Liver (tissue), 9 donors: Measurements from ENCODE around the gene COL7A1. TPM values are rescaled to one million over a fixed set of nuclear protein-coding genes. Genes with fewer than 3 reads are reported as not detected.

ENCODE experiments used
- DNase-seq: peaks from one replicate; pipeline ENCODE4 v3.0.0-alpha.2; 2017; ENCODE audit warnings: low spot score
- H3K27ac ChIP-seq, 2 donors: one replicate each; pipeline ENCODE4 v1.7.0; 2013; ENCODE audit warnings: inconsistent platforms in 2 of 2, low read length in 2 of 2, control low read depth in 1 of 2, low read depth in 1 of 2, mild to moderate bottlenecking in 1 of 2
- H3K27me3 ChIP-seq, 4 donors: one replicate each; pipeline versions ENCODE4 v1.6.1 to v1.7.0; 2013; ENCODE audit warnings: low read length in 3 of 4, inconsistent platforms in 1 of 4, mild to moderate bottlenecking in 1 of 4, moderate library complexity in 1 of 4; ENCODE audit not compliant: control insufficient read depth in 4 of 4, insufficient read depth in 4 of 4
- H3K36me3 ChIP-seq, 4 donors: one replicate each; pipeline versions ENCODE4 v1.6.1 to v1.7.0; 2013; ENCODE audit warnings: low read length in 3 of 4, mild to moderate bottlenecking in 3 of 4, low read depth in 1 of 4, moderate library complexity in 1 of 4; ENCODE audit not compliant: control insufficient read depth in 4 of 4, insufficient read depth in 3 of 4
- H3K4me1 ChIP-seq, 4 donors: one replicate each; pipeline versions ENCODE4 v1.6.1 to v1.7.0; 2013; ENCODE audit warnings: low read length in 3 of 4, mild to moderate bottlenecking in 3 of 4, moderate library complexity in 1 of 4; ENCODE audit not compliant: control insufficient read depth in 4 of 4, insufficient read depth in 4 of 4
- H3K4me3 ChIP-seq, 3 donors: one replicate each; pipeline versions ENCODE4 v1.6.1 to v1.7.0; 2013; ENCODE audit warnings: low read length in 3 of 3, control low read depth in 1 of 3, low read depth in 1 of 3, mild to moderate bottlenecking in 1 of 3
- H3K9ac ChIP-seq, 2 donors: one replicate each; pipeline ENCODE4 v1.7.0; 2013; ENCODE audit warnings: low read length in 2 of 2, mild to moderate bottlenecking in 2 of 2, moderate library complexity in 2 of 2, control low read depth in 1 of 2, low read depth in 1 of 2
- H3K9me3 ChIP-seq, 4 donors: one replicate each; pipeline versions ENCODE4 v1.6.1 to v1.7.0; 2013; ENCODE audit warnings: low read length in 3 of 4; ENCODE audit not compliant: control insufficient read depth in 4 of 4
- CTCF ChIP-seq: fragments of 150-350 bp; IDR thresholded peaks from 2 replicates; pipeline ENCODE4 v1.5.1; 2017; ENCODE audit warnings: improper control_type of control experiment, low read depth, low read length; ENCODE audit not compliant: missing input control
- FOXA1 ChIP-seq: IDR thresholded peaks from 2 replicates; pipeline ENCODE4 v1.6.1; 2016; ENCODE audit warnings: antibody characterized with exemption
- GABPA ChIP-seq, 2 donors: IDR thresholded peaks in 1 of 2; conservative IDR thresholded peaks in 1 of 2; 2 replicates each; pipeline ENCODE4 v1.6.1; 2016; ENCODE audit warnings: antibody characterized with exemption in 2 of 2, mild to moderate bottlenecking in 1 of 2, moderate library complexity in 1 of 2
- HNF4A ChIP-seq, 2 donors: conservative IDR thresholded peaks; 2 replicates each; pipeline ENCODE4 v1.6.1; 2016; ENCODE audit warnings: antibody characterized with exemption in 2 of 2, mild to moderate bottlenecking in 2 of 2
- HNF4G ChIP-seq: IDR thresholded peaks from 2 replicates; pipeline ENCODE4 v1.6.1; 2016; ENCODE audit warnings: antibody characterized with exemption
- JUND ChIP-seq, 2 donors: IDR thresholded peaks; 2 replicates each; pipeline ENCODE4 v1.6.1; 2016; ENCODE audit warnings: antibody characterized with exemption in 2 of 2
- MAX ChIP-seq: IDR thresholded peaks from 2 replicates; pipeline ENCODE4 v1.6.1; 2016; ENCODE audit warnings: antibody characterized with exemption
- NR2F2 ChIP-seq: IDR thresholded peaks from 2 replicates; pipeline ENCODE4 v1.6.1; 2016; ENCODE audit warnings: antibody characterized with exemption
- RAD21 ChIP-seq, 2 donors: IDR thresholded peaks; 2 replicates each; pipeline ENCODE4 v1.6.1; 2016; ENCODE audit warnings: antibody characterized with exemption in 2 of 2, mild to moderate bottlenecking in 2 of 2
- RXRA ChIP-seq, 2 donors: IDR thresholded peaks; 2 replicates each; pipeline ENCODE4 v1.6.1; 2017 to 2018; ENCODE audit warnings: antibody characterized with exemption in 2 of 2, mild to moderate bottlenecking in 1 of 2
- SP1 ChIP-seq: IDR thresholded peaks from 2 replicates; pipeline ENCODE4 v1.6.1; 2018; ENCODE audit warnings: antibody characterized with exemption, mild to moderate bottlenecking
- YY1 ChIP-seq: IDR thresholded peaks from 2 replicates; pipeline ENCODE4 v1.6.1; 2016; ENCODE audit warnings: antibody characterized with exemption, mild to moderate bottlenecking
- WGBS: extraction: QIAGEN DNeasy Blood & Tissue Kit; methylation state at CpG from one replicate; pipeline ENCODE4 v1.1.7; 2013; 5-methylcytosine and 5-hydroxymethylcytosine counted together
- polyA plus RNA-seq, 2 donors: library from polyadenylated mRNA; stranded (reverse) in 1 of 2; unstranded in 1 of 2; fragments of 200-250 nt in 1 of 2; fragments of >200 nt in 1 of 2; fragmentation: Nextera tagmentation in 1 of 2; extraction: Ambion mirVana in 1 of 2; gene quantifications; one replicate each; pipeline versions ENCODE4 v1.2.1 to v1.2.3, GENCODE V29; 2013 to 2015
- total RNA-seq, 2 donors: library from RNA; depleted of rRNA; stranded (reverse); fragments of >200 nt; gene quantifications; one replicate each; pipeline ENCODE4 v1.2.3, GENCODE V29; 2014
- TF ChIP-seq, protein P1 (sequence below): IDR thresholded peaks from 2 replicates; pipeline ENCODE4 v1.6.1; 2016; ENCODE audit warnings: antibody characterized with exemption
- donor health status: healthy.
- donor health status: healthy.
- donor health status: healthy.
- donor health status: healthy.
- donor health status: healthy.

COL7A1 gene
- total and polyA plus RNA-seq, 4 donors, result 0.24 to 0.84 (median 0.40) TPM

DNA sequence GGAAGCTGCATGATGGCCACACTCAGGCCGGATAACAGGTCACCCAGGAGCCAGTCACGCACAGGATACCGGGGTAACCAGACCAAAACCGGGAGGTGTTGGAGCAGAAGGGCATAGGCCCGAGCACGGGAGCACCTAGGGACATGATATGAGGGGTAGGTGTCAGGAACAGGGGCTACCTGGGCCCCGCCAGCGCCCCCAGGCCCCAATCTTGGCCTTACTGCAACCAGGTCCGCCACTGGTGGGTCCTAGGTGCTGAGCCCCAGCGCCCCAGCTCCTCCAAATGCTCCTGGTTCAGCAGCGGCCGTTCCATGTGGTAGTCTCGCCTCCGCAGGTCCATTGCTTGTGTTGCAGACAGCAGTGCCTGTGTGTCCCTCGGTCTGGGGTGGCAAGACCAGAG, 38.1 kb upstream of the COL7A1 start:
- Histone ChIP-seq H3K9me3 (no peaks in the 10 kb centered on the region), H3K36me3 (peaks cover 0 to 20% (median 4%) of the 10 kb centered on the region in 4 donors), H3K27me3 (no peaks in the 10 kb centered on the region), H3K4me3 (no peak overlapping the region), H3K9ac (no peak overlapping the region), H3K27ac (no peak overlapping the region), H3K4me1 (peaks cover 5 to 28% (median 16%) of the 10 kb centered on the region in 4 donors)
- DNase-seq, result no peak
- TF ChIP-seq RAD21 (IDR thresholded peaks at IDR 0.05), result no peak
- no peak for TF ChIP-seq NR2F2
- no peak for TF ChIP-seq JUND (IDR thresholded peaks at IDR 0.05)
- TF ChIP-seq HNF4A (conservative IDR thresholded peaks at IDR 0.05), result no peak
- TF ChIP-seq, protein P1, sequence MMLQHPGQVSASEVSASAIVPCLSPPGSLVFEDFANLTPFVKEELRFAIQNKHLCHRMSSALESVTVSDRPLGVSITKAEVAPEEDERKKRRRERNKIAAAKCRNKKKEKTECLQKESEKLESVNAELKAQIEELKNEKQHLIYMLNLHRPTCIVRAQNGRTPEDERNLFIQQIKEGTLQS, result no peak
- TF ChIP-seq FOXA1, result no peak
- WGBS, result 96% methylated on average over 15 of the region's 15 CpGs

GRCh38 chr3:48631516-48632448, 36.7 kb upstream of the COL7A1 start:
- 95% methylated on average over 22 of the region's 22 CpGs for WGBS
- Histone ChIP-seq H3K27ac (no peak overlapping the region), H3K4me3 (no peak overlapping the region), H3K36me3 (peaks cover 3 to 33% (median 8%) of the 10 kb centered on the region in 4 donors), H3K9me3 (no peaks in the 10 kb centered on the region), H3K9ac (no peak overlapping the region), H3K4me1 (peaks cover 5 to 28% (median 16%) of the 10 kb centered on the region in 4 donors), H3K27me3 (no peaks in the 10 kb centered on the region)
- TF ChIP-seq CTCF, result no peak
- TF ChIP-seq SP1, result no peak
- TF ChIP-seq MAX, result no peak
- DNase-seq, result no peak

DNA sequence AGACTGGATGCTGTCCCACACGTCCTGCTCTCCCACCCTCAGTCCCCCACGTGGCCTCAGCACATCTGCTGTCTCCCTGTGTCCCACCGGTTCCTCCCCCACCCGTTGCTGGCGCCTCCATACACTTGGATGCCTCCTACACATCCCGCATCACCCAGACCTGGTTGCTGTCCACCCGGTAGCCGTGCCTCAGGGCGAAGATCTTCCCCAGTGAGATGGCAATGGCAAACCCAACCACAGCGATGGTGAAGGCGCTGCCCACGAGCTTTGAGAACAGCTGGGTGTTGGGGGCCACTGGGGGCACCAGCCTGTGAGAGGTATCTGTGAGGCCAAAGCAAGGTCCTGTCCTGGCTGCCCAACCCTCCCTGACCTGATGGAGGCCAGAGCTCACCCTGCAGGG, 35.7 kb upstream of the COL7A1 start:
- 95% methylated on average over 12 of the region's 12 CpGs for WGBS
- Histone ChIP-seq H3K4me1 (peaks cover 5 to 21% (median 13%) of the 10 kb centered on the region in 4 donors), H3K4me3 (no peak overlapping the region), H3K9me3 (no peaks in the 10 kb centered on the region), H3K36me3 (peaks cover 4 to 42% (median 10%) of the 10 kb centered on the region in 4 donors), H3K27ac (no peak overlapping the region), H3K9ac (no peak overlapping the region), H3K27me3 (no peaks in the 10 kb centered on the region)
- TF ChIP-seq YY1 (no peak), MAX (no peak), FOXA1 (no peak), RXRA (IDR thresholded peaks at IDR 0.05) (no peak), GABPA (IDR thresholded peaks at IDR 0.05 in 1 of 2, conservative IDR thresholded peaks at IDR 0.05 in 1 of 2) (no peak), RAD21 (IDR thresholded peaks at IDR 0.05) (no peak), HNF4G (no peak)
- no peak for DNase-seq
